Endothelial cell of umbilical vein (primary cell): ENCODE data around the gene FLT1. TPM values are rescaled to one million over a fixed set of nuclear protein-coding genes. Genes with fewer than 3 reads are reported as not detected.

Experiments
- BruUV-seq: library from RNA; stranded (reverse); fragments of 400-500 nt; replicated peaks from 2 replicates; lab custom pipeline; 2021; lab: Mats Ljungman, UMichigan
- CTCF ChIA-PET: fragments of 300-600, 350-600 bp; sonication (Branson Sonifier 250); formaldehyde crosslinking; loops from one replicate; lab custom pipeline; 2021; ENCODE audit warnings: antibody characterized with exemption, inconsistent platforms; lab: Charles Lee
- POLR2A ChIA-PET: fragments of 300-600, 350-600 bp; sonication (Branson Sonifier 250); formaldehyde crosslinking; loops from one replicate; lab custom pipeline; 2021; ENCODE audit warnings: antibody characterized with exemption, inconsistent platforms; lab: Charles Lee
- DNase-seq: peaks from one replicate; pipeline ENCODE4 v3.0.0-alpha.2; 2011; ENCODE audit warnings: low read depth, low spot score
- FAIRE-seq: peaks from 2 replicates; lab custom pipeline; 2011; peaks lifted over from hg19 to GRCh38; lab: Jason Lieb, UNC
- H2AFZ ChIP-seq: 2 replicates; pipeline ENCODE4 v1.6.0; 2012; ENCODE audit warnings: low read depth, low read length, control low read depth, inconsistent platforms
- H3K27ac ChIP-seq: 2 replicates; pipeline ENCODE4 v1.5.1; 2011; ENCODE audit warnings: low read depth, mild to moderate bottlenecking, control low read depth, low read length, moderate library complexity; ENCODE audit not compliant: insufficient read depth
- H3K27me3 ChIP-seq, 2 experiments: 2 replicates each; pipeline versions ENCODE4 v1.6.0 to v1.6.1; 2011; ENCODE audit warnings: low read length in 2 of 2, mixed read lengths in 1 of 2; ENCODE audit not compliant: control insufficient read depth in 2 of 2, insufficient read depth in 2 of 2
- H3K36me3 ChIP-seq, 2 experiments: 2 replicates in 1 of 2; 3 replicates in 1 of 2; pipeline ENCODE4 v1.5.1; 2011; ENCODE audit warnings: low read length in 2 of 2, mild to moderate bottlenecking in 1 of 2, moderate library complexity in 1 of 2; ENCODE audit not compliant: control insufficient read depth in 2 of 2, insufficient read depth in 2 of 2; ENCODE audit errors: extremely low read depth in 1 of 2
- H3K4me1 ChIP-seq: 3 replicates; pipeline ENCODE4 v1.5.1; 2011; ENCODE audit warnings: mild to moderate bottlenecking, low read length; ENCODE audit not compliant: control insufficient read depth, insufficient read depth; ENCODE audit errors: extremely low read depth
- H3K4me2 ChIP-seq: 2 replicates; pipeline ENCODE4 v1.6.1; 2011; ENCODE audit warnings: low read length, control low read depth, mixed read lengths; ENCODE audit not compliant: insufficient read depth
- H3K4me3 ChIP-seq, 3 experiments: fragments of 200-600 bp in 1 of 3; sonication (generic), shearing (Covaris generic) in 1 of 3; replicated peaks in 1 of 3; 2 replicates each; pipeline ENCODE4 v1.5.1; 2011 to 2016; ENCODE audit warnings: control low read depth in 3 of 3, low read length in 3 of 3, mild to moderate bottlenecking in 2 of 3, inconsistent platforms in 1 of 3, low read depth in 1 of 3, moderate library complexity in 1 of 3; ENCODE audit not compliant: insufficient read depth in 1 of 3
- H3K79me2 ChIP-seq: 2 replicates; pipeline ENCODE4 v1.6.0; 2012; ENCODE audit warnings: low read length, inconsistent platforms; ENCODE audit not compliant: control insufficient read depth, insufficient read depth
- H3K9ac ChIP-seq: replicated peaks from 2 replicates; pipeline ENCODE3; 2011; ENCODE audit warnings: low read length, control low read depth; ENCODE audit not compliant: insufficient read depth; ENCODE audit errors: extremely low read depth
- H3K9me1 ChIP-seq: replicated peaks from 3 replicates; pipeline ENCODE4 v1.6.0; 2011; ENCODE audit warnings: mild to moderate bottlenecking, low read length; ENCODE audit not compliant: control insufficient read depth, insufficient read depth; ENCODE audit errors: extremely low read depth
- H3K9me3 ChIP-seq: replicated peaks from 2 replicates; pipeline ENCODE4 v1.5.1; 2012; ENCODE audit warnings: low read length, inconsistent platforms; ENCODE audit not compliant: control insufficient read depth, insufficient read depth
- H4K20me1 ChIP-seq: replicated peaks from 2 replicates; pipeline ENCODE3; 2011; ENCODE audit warnings: mild to moderate bottlenecking, low read length; ENCODE audit not compliant: control insufficient read depth, insufficient read depth; ENCODE audit errors: extremely low read depth
- CTCF ChIP-seq, 2 donors: IDR thresholded peaks; 1 replicate in 1 of 2; 2 replicates in 1 of 2; pipeline ENCODE4 v1.5.1; 2011; ENCODE audit warnings: low read length in 2 of 2, mild to moderate bottlenecking in 2 of 2, moderate library complexity in 2 of 2, control low read depth in 1 of 2, inconsistent platforms in 1 of 2, low read depth in 1 of 2; ENCODE audit not compliant: insufficient read depth in 1 of 2; ENCODE audit errors: extremely low read depth in 1 of 2
- EZH2 ChIP-seq: IDR thresholded peaks from 2 replicates; pipeline ENCODE4 v1.6.1; 2012; ENCODE audit warnings: borderline replicate concordance, low read depth, mild to moderate bottlenecking, moderate library complexity, low read length, inconsistent platforms; ENCODE audit not compliant: severe bottlenecking
- FOS ChIP-seq: IDR thresholded peaks from 2 replicates; pipeline ENCODE4 v1.6.1; 2011; ENCODE audit warnings: mild to moderate bottlenecking, low read length, moderate library complexity, borderline replicate concordance; ENCODE audit not compliant: insufficient read depth
- GATA2 ChIP-seq: IDR thresholded peaks from 2 replicates; pipeline ENCODE4 v1.7.0; 2011; ENCODE audit warnings: low read depth, mild to moderate bottlenecking, moderate library complexity, mixed read lengths, low read length; ENCODE audit not compliant: insufficient read length, insufficient read depth
- JUN ChIP-seq: IDR thresholded peaks from 2 replicates; pipeline ENCODE4 v1.6.1; 2011; ENCODE audit warnings: borderline replicate concordance, low read depth; ENCODE audit not compliant: insufficient read length, insufficient read depth
- MAX ChIP-seq: IDR thresholded peaks from 2 replicates; pipeline ENCODE4 v1.6.1; 2011; ENCODE audit not compliant: insufficient read depth, insufficient read length
- MYC ChIP-seq: IDR thresholded peaks from one replicate; pipeline ENCODE4 v1.6.1; 2011; ENCODE audit warnings: mild to moderate bottlenecking, low read depth, low read length
- POLR2A ChIP-seq: IDR thresholded peaks from 2 replicates; pipeline ENCODE4 v1.6.1; 2012; ENCODE audit warnings: low read depth, mild to moderate bottlenecking, control low read depth, low read length
- POLR2AphosphoS5 ChIP-seq: IDR thresholded peaks from 2 replicates; pipeline ENCODE4 v1.6.1; 2012; ENCODE audit warnings: low read depth, mild to moderate bottlenecking, control low read depth, low read length, moderate library complexity; ENCODE audit not compliant: insufficient read depth
- dilution Hi-C: fragments of 300-500 bp; cut with MboI; formaldehyde crosslinking; loops from one replicate; pipeline ENCODE4 v1.15.0; 2019; ENCODE audit warnings: low sequenced_read_pairs; ENCODE audit not compliant: extremely low pct_ligation_motif_present
- intact Hi-C: fragments of 100-400 bp; cut with micrococcal nuclease; formaldehyde crosslinking; loops from one replicate; pipeline ENCODE4 v1.10.0; 2022
- polyA plus RNA-seq, 4 experiments: library from polyadenylated mRNA; depleted of rRNA in 3 of 4; stranded (reverse) in 3 of 4; unstranded in 1 of 4; fragments of >200 nt; gene quantifications; 2 replicates each; pipeline versions ENCODE4 v1.2.1 to v1.2.3, GENCODE V29; 2011 to 2012; ENCODE audit warnings: missing spikeins in 1 of 4
- total RNA-seq: library from RNA; stranded (reverse); gene quantifications from 2 replicates; pipeline ENCODE4 v1.2.3, GENCODE V29; 2021

The FLT1 gene
- total and polyA plus RNA-seq, 2 donors (not counting 3 experiments of a cell fraction or from before 2014, with no cell fraction given), result 16.0 to 104 TPM

- Histone ChIP-seq H3K4me2 (peak overlapping the region; percentile 96), H3K27ac (peak overlapping the region; percentile 76), H3K79me2 (peaks cover 91% of the 10 kb centered on the region), H2AFZ (no peak overlapping the region), H3K9me1 (no peaks in the 10 kb centered on the region), H4K20me1 (peaks cover 8% of the 10 kb centered on the region), H3K9ac (peak overlapping the region; percentile 49), H3K9me3 (no peaks in the 10 kb centered on the region), H3K36me3 (peaks cover 0 to 2% of the 10 kb centered on the region in 2 experiments), H3K4me3 (peak overlapping the region in 1 of 3 experiments; percentile 23), H3K4me1 (peaks cover 46% of the 10 kb centered on the region), H3K27me3 (no peaks in the 10 kb centered on the region)
- TF ChIP-seq POLR2AphosphoS5, result peak; percentile 72
- no peak for TF ChIP-seq MAX
- no peak for TF ChIP-seq CTCF (IDR thresholded peaks at IDR 0.05; ENCODE audit: extremely low read depth in 1 of 2, insufficient read depth in 1 of 2, low read depth in 1 of 2, low read length in 2 of 2)
- peak; percentile 21 for TF ChIP-seq FOS
- no peak for TF ChIP-seq EZH2
- no peak for TF ChIP-seq JUN
- TF ChIP-seq MYC, result no peak
- TF ChIP-seq GATA2, result peak; percentile 96
- peak; percentile 69 for TF ChIP-seq POLR2A
- ChIA-PET CTCF (interaction anchor here (0.7 to 4.4 kb wide), 12 partner anchors 11 to 166 kb away, joined by 3 to 28 read pairs (median 6); no protein-coding TSS in a partner anchor), POLR2A (interaction anchor here (1.9 kb wide), 1 partner anchor 82 kb away, joined by 12 read pairs; no protein-coding TSS in a partner anchor)
- intact Hi-C loops (loop anchor here (1.0 to 10.0 kb wide), 12 partner anchors 11 to 355 kb away; partner anchors contain the start of genes PAN3 and SLC46A3), dilution Hi-C loops (loop anchor here (25.0 kb wide), 1 partner anchor 178 kb away; no protein-coding TSS in a partner anchor)
- BruUV-seq, result no TSS peak
- DNase-seq, result peak; percentile 85
- FAIRE-seq, result peak; percentile 88
These were observed 4.9 kb downstream of the FLT1 start for GRCh38 chr13:28490061-28490460.
